Transverse colon (tissue), 4 donors: ENCODE data around the gene COL20A1. TPM values are rescaled to one million over a fixed set of nuclear protein-coding genes. Genes with fewer than 3 reads are reported as not detected.

Source experiments
- DNase-seq: peaks from one replicate; pipeline ENCODE4 v3.0.0-alpha.2; 2019
- H3K27ac ChIP-seq, 4 donors: fragments of 200-600 bp; sonication (generic); 2 replicates each; pipeline ENCODE4 v1.5.1; 2016 to 2018; ENCODE audit warnings: inconsistent platforms in 4 of 4
- H3K27me3 ChIP-seq: fragments of 200-600 bp; sonication (generic); 2 replicates; pipeline ENCODE4 v1.5.1; 2017; ENCODE audit warnings: inconsistent platforms
- H3K36me3 ChIP-seq, 4 donors: fragments of 200-600 bp; sonication (generic); 2 replicates each; pipeline ENCODE4 v1.5.1; 2017 to 2019; ENCODE audit warnings: inconsistent platforms in 4 of 4
- H3K4me1 ChIP-seq, 4 donors: fragments of 200-600 bp; sonication (generic); 2 replicates each; pipeline ENCODE4 v1.5.1; 2017 to 2020; ENCODE audit warnings: inconsistent platforms in 4 of 4
- H3K4me3 ChIP-seq, 4 donors: fragments of 200-600 bp; sonication (generic); 1 replicate in 1 of 4; 2 replicates in 3 of 4; pipeline versions ENCODE4 v1.5.1 to v1.6.1; 2017 to 2019; ENCODE audit warnings: inconsistent platforms in 4 of 4
- H3K9me3 ChIP-seq, 2 donors: fragments of 200-600 bp; sonication (generic); 2 replicates each; pipeline ENCODE4 v1.5.1; 2017 to 2019; ENCODE audit warnings: inconsistent platforms in 2 of 2
- CTCF ChIP-seq, 5 experiments: fragments of 200-600 bp in 3 of 5; fragments of 450-650 bp in 2 of 5; sonication (generic) in 3 of 5; IDR thresholded peaks; 1 replicate in 2 of 5; 2 replicates in 3 of 5; pipeline ENCODE4 v1.5.1; 2016 to 2017; ENCODE audit warnings: antibody characterized with exemption in 5 of 5, inconsistent platforms in 3 of 5, mild to moderate bottlenecking in 2 of 5, moderate library complexity in 1 of 5
- EP300 ChIP-seq: sonication (generic); formaldehyde crosslinking; IDR thresholded peaks from one replicate; pipeline ENCODE4 v1.6.1; 2017; ENCODE audit warnings: antibody characterized with exemption, low read depth
- POLR2A ChIP-seq: fragments of 450-650 bp; IDR thresholded peaks from one replicate; pipeline ENCODE4 v1.6.1; 2016; ENCODE audit warnings: antibody characterized with exemption, mild to moderate bottlenecking, moderate library complexity
- POLR2AphosphoS5 ChIP-seq, 3 donors: sonication (generic); formaldehyde crosslinking; IDR thresholded peaks; one replicate each; pipeline ENCODE4 v1.6.1; 2016; ENCODE audit warnings: antibody characterized with exemption in 3 of 3
- WGBS, 2 donors: methylation state at CpG; one replicate each; pipeline ENCODE4 v1.1.5; 2018; ENCODE audit warnings: low coverage in 1 of 2; 5-methylcytosine and 5-hydroxymethylcytosine counted together
- in situ Hi-C, 4 donors: fragments of 200-750 bp; cut with MboI; loops; one replicate each; pipeline versions ENCODE4 v1.15.0 to v1.15.1; 2017; ENCODE audit warnings: low sequenced_read_pairs in 3 of 4, low pct_ligation_motif_present in 1 of 4, low pct_unique_long_range_greater_than_20kb in 1 of 4
- intact Hi-C: fragments of 100-400 bp; cut with DNase I; formaldehyde crosslinking; loops from one replicate; pipeline ENCODE4 v1.15.1; 2023; ENCODE audit warnings: low total_unique reads
- total RNA-seq, 4 donors: library from RNA; depleted of rRNA; stranded (reverse); fragments of >200 nt; gene quantifications; one replicate each; pipeline ENCODE4 v1.1.0, GENCODE V29; 2016

Gene COL20A1
- total RNA-seq, 4 donors from 2014 or later = 43.8 TPM; not detected in 3

- no peak for DNase-seq
- Histone ChIP-seq H3K27me3 (peaks cover 52% of the 10 kb centered on the region), H3K4me3 (no peak overlapping the region), H3K9me3 (no peaks in the 10 kb centered on the region), H3K4me1 (no peaks in the 10 kb centered on the region), H3K27ac (no peak overlapping the region), H3K36me3 (no peaks in the 10 kb centered on the region)
- 45 to 58% methylated on average over 16 to 26 of the region's 30 CpGs for WGBS, 2 donors
- in situ Hi-C loops = no loop called here
- no peak for TF ChIP-seq POLR2A
- intact Hi-C loops = no loop called here
These were observed 31.0 kb upstream of the COL20A1 start for GRCh38 chr20:63261795-63262528.

- H3K4me1 ChIP-seq = no peaks in the 10 kb centered on the region
- no peak for DNase-seq
- H3K36me3 ChIP-seq = no peaks in the 10 kb centered on the region
- H3K9me3 ChIP-seq = no peaks in the 10 kb centered on the region
- H3K4me3 ChIP-seq = no peak overlapping the region
- TF ChIP-seq POLR2A (no peak), POLR2AphosphoS5 (IDR thresholded peaks at IDR 0.05) (no peak), EP300 (no peak), CTCF (IDR thresholded peaks at IDR 0.05) (no peak)
- 43 to 100% methylated on average over 1 to 9 of the region's 9 CpGs for WGBS, 2 donors
- peaks cover 60% of the 10 kb centered on the region for H3K27me3 ChIP-seq
- in situ Hi-C loops = no loop called here
- no peak overlapping the region for H3K27ac ChIP-seq
- intact Hi-C loops = no loop called here
These were observed 30.1 kb upstream of the COL20A1 start for GRCh38 chr20:63262836-63263235.

- Histone ChIP-seq H3K27ac (no peak overlapping the region), H3K27me3 (peaks cover 60% of the 10 kb centered on the region), H3K36me3 (no peaks in the 10 kb centered on the region), H3K9me3 (no peaks in the 10 kb centered on the region), H3K4me1 (no peaks in the 10 kb centered on the region), H3K4me3 (no peak overlapping the region)
- DNase-seq = no peak
- no peak for TF ChIP-seq CTCF (IDR thresholded peaks at IDR 0.05)
- TF ChIP-seq POLR2A = no peak
- no peak for TF ChIP-seq POLR2AphosphoS5 (IDR thresholded peaks at IDR 0.05)
- no peak for TF ChIP-seq EP300
- in situ Hi-C loops (no loop called here), intact Hi-C loops (no loop called here)
- 87% methylated on average over 10 of the region's 10 CpGs; no CpG with 5 or more reads in 1 of the 2 donors for WGBS, 2 donors
These were observed 29.0 kb upstream of the COL20A1 start for GRCh38 chr20:63264000-63264399.

GRCh38 chr20:63264519-63264918 is 28.5 kb upstream of the COL20A1 start:
- WGBS, 2 donors = 62% methylated on average over 14 of the region's 14 CpGs; no CpG with 5 or more reads in 1 of the 2 donors

More at GRCh38 chr20:63264519-63264918, 28.5 kb upstream of the COL20A1 start:
- Histone ChIP-seq H3K4me1 (no peaks in the 10 kb centered on the region), H3K27ac (no peak overlapping the region), H3K4me3 (no peak overlapping the region), H3K9me3 (no peaks in the 10 kb centered on the region), H3K27me3 (peaks cover 60% of the 10 kb centered on the region), H3K36me3 (no peaks in the 10 kb centered on the region)
- intact Hi-C loops (no loop called here), in situ Hi-C loops (no loop called here)
- TF ChIP-seq EP300 (no peak), CTCF (IDR thresholded peaks at IDR 0.05) (no peak), POLR2A (no peak), POLR2AphosphoS5 (IDR thresholded peaks at IDR 0.05) (no peak)
- DNase-seq = no peak
